Medulla oblongata (tissue), 1 donor: ENCODE results near the gene SLC44A5.
"Not testable (repeated sequence)": the region's sequence is repeated elsewhere in the genome, so short reads cannot be mapped to it uniquely, and the experiment has no call there.

ENCODE experiments used
- DNase-seq: peaks from one replicate; pipeline ENCODE4 v3.0.0-alpha.2; 2015; ENCODE audit errors: extremely low spot score

SLC44A5 gene

DNA sequence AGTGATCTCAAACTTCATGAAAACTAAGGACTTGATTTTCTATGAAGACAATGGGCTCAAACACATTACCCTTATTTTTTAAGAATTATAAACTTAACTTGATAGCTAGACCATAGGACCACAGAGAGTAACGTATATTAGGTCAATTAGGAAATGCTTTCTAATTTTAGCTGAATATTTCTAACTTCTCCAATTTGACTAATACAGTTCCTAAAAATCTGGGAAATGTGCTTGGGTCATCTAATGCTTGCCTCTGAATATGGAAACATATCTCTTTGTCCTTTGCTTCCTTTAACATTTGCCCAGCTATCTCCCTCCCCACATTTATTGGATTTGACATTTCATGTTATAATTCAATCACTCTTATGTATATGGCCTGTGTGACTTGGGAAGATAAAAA lies 335.3 kb downstream of the SLC44A5 start:
- DNase-seq, result no peak

DNA sequence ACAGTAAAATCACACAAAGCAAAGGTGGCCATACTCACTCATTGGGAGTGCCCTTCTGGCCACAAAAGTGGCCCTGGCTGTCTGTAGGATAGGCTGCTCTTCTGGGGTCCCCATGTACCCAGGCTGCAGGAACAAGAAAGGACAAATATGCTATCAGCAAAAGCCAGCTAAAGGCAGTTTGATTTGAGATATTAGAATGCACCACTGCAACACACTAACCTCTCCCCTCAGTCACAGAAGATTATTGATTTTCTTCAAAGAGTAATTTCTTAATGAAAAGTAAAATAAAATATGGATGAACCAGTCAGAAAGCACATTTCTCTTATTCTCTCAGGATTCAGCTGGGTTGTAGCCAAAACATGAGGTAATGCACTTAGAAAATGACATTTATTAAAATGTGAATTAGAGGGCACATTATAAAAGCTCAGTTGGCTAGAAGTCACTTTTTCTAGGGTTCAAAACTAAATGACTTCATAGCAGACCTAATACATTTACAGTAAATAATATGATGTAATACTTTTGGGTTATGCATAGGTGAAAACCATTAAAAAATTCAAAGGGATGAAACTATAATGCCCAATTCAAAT lies 335.9 kb downstream of the SLC44A5 start:
- no peak for DNase-seq

DNA sequence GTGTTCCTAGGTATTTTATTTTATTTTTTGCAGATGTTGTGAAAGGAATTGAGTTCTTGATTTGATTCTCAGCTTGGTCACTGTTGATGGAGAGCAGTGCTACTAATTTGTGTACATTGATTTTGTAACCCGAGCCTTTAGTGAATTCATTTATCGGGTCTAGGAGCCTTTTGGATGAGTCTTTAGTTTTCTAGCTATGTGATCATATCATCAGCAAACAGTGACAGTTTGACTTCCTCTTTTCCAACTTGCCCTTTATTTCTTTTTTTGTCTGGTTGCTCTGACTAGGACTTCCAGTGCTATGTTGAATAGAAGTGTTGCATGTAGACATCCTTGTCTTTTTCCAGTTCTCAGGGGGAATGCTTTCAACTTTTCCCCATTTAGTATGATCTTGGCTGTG lies 337.8 kb downstream of the SLC44A5 start:
- DNase-seq, result no peak

DNA sequence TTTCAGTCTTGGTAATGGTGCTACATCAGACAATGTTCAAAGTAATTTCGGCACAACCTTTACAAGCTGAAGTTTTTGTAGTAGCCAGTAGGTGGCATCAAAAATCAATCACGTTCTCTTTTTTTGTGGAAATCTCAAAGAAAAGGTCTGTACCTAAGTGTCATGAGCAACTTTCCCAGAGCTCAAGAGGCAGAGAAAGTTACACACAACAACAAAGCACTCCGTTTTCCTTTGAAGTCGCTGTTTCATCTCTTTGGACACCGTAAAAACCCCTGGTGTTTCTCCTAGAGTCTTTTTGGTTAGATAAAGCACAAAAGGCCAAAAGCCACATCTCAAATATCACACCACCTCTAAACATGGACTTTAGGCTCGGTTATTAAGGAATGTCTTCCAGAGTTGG lies 345.1 kb downstream of the SLC44A5 start:
- peak; percentile 33 for DNase-seq

DNA sequence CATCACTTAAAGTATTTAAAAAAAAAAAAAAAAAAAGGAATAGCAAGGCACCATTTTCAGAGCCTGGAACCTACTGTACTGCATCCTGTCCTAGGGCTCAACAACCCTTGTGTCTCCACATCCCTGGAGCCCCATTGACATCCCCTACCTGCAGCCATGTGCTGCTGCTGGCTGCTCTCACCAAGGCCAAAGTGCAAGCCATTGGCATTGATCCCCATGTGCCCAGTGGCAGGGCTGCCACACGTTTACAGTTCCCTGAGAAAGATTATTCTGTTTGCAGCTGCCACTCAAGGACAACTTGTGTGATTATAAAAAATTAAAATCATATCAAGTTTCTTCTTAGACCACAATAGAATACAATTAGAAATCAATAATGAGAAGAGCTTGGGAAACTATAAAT lies 346.8 kb downstream of the SLC44A5 start:
- DNase-seq, result no peak

DNA sequence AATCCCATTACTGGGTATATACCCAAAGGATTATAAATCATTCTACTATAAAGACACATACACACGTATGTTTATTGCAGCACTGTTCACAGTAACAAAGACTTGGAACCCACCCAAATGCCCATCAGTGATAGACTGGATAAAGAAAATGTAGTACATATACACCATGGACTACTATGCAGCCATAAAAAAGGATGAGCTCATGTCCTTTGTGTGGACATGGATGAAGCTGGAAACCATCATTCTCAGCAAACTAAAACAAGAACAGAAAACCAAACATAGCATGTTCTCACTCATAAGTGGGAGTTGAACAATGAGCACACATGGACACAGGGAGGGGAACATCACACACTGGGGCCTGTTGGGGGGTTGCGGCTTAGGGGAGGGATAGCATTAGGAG lies 347.3 kb downstream of the SLC44A5 start:
- not testable (repeated sequence) for DNase-seq

DNA sequence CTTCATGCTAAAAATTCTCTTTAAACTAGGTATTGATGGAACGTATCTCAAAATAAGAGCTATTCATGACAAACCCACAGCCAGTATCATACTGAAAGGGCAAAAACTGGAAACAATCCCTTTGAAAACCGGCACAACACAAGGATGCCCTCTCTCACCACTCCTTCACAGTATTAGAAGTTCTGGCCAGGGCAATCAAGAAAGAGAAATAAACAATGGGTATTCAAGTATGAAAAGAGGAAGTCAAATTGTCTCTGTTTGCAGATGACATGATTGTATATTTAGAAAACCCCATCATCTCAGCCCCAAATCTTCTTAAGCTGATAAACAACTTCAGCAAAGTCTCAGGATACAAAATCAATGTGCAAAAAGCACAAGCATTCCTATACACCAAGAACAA lies 349.0 kb downstream of the SLC44A5 start:
- DNase-seq, result not testable (repeated sequence)

DNA sequence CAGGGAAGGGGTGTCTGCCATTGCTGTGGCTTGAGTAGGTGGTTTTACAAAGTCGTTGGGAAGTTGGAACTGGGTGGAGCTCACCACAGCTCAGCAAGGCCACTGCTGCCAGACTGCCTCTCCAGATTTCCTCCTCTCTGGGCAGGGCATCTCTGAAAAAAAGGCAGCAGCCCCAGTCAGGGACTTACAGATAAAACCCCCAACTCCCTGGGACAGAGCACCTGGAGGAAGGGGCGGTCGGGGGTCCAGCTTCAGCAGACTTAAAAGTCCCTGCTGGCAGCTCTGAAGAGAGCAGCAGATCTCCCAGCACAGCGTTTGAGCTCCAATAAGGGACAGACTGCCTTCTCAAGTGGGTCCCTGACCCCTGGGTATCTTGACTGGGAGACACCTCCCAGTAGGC lies 352.6 kb downstream of the SLC44A5 start:
- DNase-seq, result no peak

DNA sequence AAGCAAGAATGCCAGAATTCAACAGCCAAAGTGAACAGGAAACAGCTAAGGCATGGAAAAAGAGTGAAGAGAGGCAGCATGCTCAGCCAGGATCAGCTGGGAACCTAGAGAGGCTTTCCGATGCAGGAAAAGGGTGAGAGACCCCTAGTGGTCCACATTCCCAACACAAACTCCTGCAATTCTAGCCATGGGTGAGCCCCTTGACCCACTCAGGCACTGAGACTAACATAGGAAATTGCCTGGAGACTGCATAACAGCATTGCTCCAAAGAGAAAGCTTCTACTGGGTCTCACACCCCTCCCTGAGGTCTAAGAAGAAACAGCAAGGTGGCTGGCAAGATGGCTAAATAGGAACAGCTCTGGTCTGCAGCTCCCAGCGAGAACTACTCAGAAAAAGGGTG lies 353.5 kb downstream of the SLC44A5 start:
- no peak for DNase-seq

DNA sequence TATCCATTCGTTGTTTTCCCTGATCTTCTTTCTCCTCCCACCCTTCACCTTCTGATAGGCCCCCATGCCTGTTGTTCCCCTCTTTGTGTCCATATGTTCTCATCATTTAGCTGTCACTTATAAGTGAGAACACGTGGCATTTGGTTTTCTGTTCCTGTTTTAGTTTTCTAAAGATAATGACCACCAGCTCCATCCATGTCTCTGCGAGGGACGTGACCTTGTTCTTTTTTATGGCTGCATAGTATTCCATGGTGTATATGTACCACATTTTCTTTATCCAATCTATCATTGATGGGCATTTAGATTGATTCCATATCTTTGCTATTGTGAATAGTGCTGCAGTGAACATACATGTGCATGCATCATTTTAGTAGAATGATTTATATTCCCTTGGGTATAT lies 360.8 kb downstream of the SLC44A5 start:
- DNase-seq, result not testable (repeated sequence)

DNA sequence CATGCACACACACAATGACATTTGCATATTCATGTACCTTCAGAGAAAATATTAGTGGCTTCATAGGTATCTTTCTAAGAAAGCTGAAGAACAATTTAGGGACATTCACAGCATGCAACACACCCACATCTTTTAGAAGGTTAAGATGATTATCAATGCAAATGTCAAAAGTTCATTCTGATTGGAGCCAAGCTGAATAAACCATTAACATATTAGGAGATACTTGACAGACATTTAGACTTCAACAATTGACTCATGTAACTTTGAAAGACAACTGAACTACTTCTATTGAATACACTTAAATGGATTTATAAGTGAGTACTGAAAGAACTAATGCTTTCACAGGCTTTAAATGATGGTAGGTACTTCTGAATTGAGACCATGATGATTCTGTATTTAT lies 365.7 kb downstream of the SLC44A5 start:
- no peak for DNase-seq

DNA sequence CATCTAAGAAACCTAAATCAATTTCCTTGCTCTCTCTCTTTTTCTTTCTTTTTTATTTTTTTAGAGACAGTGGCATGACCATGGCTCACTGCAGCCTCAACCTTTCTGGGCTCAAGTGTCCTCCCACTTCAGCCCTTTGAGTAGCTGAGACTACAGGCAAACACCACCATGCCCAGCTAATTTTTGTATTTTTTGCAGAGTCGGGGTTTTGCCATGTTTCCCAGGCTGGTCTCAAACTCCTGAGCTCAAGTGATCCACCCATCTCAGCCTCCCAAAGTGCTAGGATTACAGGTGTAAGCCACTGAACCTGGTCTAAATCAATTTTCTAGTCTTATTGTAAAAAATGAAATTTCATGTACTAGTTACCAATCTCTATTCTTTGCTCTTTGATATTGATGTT lies 367.8 kb downstream of the SLC44A5 start:
- no peak for DNase-seq

DNA sequence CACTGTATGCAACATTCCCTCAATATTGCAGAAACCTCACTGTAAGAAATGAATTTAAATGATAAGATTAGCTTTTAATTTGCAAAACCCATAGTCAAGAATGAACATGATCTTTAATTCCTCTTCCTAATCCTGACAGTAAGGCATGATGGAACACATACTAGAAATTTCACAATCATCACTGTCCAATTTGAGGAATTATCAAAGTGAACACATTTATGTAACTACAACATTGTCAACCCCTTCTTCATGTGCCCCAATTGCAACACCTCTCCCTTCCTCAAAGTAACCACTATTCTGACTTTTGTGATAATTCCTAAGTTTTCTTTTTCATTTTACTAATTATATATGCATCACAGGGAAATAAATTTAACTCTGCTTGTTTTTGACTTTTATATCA lies 373.6 kb downstream of the SLC44A5 start:
- no peak for DNase-seq

DNA sequence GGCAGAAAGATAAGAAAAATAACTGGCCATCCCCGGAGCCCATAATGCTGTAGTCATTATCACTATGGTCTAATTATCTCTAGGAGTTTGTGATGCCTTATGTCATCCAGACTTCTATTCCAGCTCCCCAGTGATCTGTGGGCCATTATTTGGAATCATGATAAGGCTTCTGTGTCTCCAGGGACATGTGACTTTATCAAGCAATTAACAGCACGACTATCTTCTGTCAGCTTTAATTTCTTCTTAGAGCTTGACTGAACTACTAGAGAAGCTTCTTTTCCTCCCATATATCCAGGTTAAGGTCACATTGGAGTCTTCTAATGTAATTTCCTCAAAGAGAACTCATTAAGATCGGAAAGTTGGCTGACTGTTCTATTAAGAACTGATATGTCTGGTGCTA lies 376.4 kb downstream of the SLC44A5 start:
- DNase-seq, result no peak

DNA sequence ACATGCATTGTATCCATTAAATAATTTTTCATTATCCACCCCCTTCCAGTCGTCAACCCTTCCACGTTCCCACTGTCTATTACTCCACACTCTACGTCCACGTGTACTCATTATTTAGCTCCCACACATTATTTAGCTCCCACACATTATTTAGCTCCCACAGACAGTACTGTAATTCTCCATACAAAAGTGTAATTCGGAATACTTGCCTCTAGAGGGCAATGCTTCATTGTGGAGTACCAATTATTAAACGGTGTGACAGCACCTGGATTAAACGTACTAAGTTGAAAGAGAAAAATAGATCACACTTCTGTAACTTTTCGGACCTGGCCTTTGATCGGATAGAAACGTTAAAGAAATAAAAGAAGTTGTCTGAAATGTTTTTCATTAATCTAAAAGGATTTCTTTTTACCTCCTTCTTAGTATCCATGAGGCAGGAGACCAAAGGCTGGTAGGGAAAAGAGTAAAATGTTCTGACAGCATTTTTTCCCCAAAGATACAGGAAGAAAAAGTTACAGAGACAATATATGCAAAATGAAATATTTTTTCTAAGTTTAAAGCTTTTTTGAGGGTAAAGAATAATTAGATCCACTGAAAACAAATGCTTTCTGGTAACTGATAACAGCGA lies 377.5 kb downstream of the SLC44A5 start:
- peak; percentile 24 for DNase-seq

DNA sequence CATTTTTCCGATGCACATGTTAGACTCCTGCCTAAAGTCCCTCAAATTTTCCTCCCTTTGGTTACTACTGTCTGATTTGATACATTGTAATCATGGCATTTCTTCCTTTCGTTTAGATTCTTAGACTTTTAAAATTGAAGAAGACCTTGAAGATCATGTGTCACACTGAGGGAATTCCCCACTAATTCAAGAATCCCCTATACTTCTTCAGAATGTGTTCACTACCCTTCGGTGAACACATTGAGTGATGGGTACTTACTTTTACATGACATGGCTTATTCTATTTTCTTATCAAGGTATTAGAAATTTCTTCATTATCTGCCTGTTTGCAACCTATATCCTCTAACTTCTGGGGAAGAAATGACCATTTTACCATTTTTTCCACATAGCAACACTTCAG lies 390.8 kb downstream of the SLC44A5 start:
- DNase-seq, result no peak

DNA sequence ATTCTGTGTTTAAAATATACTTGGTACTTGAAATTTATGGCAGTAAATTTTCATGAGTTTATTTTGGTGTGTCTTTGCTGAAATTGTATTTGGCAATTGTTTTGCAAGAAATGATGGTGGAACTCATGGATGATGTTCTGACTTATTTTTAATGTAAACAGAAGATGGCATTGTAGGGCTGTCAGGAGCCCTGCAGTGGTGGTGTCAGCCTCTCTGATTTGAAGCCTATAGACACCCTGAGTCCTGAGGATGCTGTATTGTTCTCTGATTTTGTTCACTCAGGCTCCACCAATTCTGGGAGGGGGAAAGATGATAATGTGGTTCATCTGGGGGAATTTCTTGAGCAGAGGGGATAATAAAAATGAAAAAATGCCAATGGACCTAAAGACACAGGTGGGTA lies 396.9 kb downstream of the SLC44A5 start:
- no peak for DNase-seq

DNA sequence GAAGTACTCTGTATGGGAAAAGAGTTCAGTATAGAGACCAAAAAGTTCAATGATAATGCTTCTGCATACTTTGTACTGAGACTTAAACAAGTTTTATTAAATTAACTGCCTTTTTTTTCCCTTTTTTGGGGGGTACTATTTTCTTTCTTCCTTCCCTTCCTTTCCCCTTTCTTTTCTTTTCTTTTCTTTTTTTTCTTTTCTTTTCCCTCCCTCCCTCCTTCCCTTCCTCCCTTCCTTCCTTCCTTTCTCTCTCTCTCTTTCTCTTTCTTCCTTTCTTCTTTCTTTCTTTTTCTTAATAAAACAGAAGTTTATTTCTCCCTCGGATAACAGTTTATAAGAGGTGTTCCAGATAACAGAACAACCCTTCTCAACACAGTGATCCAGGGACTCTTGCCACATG lies 399.3 kb downstream of the SLC44A5 start:
- no peak for DNase-seq

DNA sequence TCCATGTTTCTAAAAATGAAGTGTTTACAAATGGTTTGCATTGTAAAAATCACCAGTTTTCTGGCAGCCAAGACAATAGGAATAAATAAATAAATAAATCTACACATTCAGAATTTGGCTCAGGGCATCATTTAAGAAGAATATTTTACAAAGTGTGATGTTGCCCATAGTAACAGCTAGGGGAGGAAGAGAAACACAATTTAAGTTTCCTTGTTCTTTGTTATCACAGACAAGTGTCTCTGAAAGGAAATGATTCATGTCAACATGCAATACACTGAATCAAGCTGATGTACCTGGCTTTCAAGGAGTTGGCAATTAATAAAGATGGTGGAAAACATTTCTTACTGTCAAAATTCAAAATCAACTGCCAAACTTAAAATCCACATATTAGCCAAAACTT lies 402.1 kb downstream of the SLC44A5 start:
- DNase-seq, result no peak

DNA sequence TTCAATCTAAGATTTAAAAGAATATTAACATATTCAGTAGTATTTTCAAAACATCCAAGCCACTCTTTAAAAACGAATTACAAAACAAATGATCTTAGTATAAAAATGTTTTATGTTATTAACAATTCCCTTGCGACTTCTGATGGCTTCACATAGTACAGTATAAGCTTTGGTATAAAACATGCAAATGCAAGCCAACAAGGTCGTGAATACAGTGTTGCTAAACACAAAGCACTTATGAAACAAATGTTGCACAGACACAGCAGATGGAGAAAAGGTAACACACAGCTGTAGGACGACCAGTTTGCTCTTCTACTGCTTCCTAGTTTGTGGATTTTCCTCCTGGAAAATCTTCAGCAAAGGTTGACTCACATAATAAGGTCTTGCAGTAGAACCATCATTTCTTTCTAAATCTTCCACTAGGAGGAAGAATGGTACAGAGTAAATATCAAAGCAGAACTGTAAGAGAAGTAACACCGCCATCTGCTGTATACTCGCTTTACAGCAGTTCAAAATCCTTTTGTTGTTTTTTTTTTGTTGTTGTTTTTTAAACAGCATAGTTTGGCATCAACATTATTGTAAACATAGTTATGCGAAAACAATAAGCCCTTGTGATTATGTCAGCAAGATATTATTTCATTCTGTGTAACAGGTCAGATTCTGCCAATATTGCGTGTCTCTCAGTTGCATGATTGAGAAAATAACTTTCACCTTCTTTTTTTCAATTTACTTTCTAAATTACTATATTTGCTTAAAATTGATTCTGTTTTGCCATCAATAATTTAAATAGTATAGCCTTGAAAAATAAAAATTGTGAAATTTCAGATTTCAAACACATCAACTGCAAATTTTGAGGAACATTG lies 407.3 kb downstream of the SLC44A5 start:
- DNase-seq, result peak; percentile 56

DNA sequence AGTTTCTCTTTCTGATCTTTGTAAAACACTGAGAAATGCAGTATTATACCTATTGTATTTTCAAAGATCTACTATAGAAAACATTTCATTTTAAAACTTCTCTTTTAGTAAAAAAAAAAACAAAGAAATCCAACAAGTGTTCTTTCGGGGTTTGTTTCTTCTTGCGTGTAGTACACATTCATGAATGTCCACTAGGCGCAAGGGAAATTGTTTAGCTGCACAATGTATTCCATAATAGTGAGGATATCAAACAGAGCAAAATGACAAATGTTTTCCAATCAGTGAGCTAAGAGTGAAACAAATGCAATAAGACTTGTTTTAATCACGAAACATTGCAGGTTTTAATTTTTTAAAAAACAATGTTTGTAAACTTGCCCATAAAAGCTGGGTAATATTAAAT lies 408.2 kb downstream of the SLC44A5 start:
- DNase-seq, result no peak

DNA sequence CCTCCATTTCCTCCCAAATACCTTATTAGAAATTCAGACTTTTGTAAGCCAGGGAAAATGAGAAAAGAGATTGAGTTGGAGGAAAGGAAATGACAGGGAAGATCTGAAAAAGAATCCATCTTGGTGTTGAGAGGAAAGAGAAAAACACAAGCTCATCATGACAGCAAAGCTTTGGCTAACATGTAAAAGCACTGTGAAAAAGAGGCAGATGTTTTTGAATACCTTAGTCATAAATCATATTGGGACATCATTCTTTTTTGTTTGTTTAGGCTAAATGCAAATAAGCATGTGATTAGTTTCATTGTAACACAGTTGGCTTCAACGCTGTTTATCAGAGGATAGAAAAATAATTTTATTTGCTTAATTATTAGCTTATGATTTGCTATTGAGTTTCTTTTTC lies 412.2 kb downstream of the SLC44A5 start:
- no peak for DNase-seq

DNA sequence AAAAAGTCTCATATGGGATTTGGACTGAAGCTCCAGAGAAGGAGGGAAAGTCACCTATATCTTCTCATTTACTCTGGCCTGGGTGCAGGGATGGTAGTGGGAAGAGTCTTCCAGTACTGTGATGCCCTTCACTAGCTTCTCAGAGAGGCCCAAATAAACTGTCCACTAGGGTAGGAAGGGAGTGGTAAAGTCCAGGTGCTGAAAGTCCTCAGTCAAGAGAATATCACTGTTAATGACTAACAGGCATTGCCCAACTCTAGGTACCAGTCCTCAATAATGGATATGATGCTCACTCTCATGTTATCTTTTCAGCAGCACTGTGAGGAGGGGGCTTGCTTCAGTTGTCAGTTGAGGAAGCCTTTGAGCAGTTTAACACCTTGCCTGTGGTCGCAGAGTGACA lies 412.8 kb downstream of the SLC44A5 start:
- no peak for DNase-seq
